Colonic mucosa (tissue), 4 donors: ENCODE measurements around the gene ACKR4. TPM values are rescaled to one million over a fixed set of nuclear protein-coding genes. Genes with fewer than 3 reads are reported as not detected.

Experiments used
- DNase-seq: peaks from one replicate; pipeline ENCODE4 v3.0.0-alpha.2; 2020
- H3K27ac ChIP-seq: fragments of 200-600 bp; one replicate; pipeline ENCODE4 v1.8.0; 2021
- H3K27me3 ChIP-seq: fragments of 200-600 bp; one replicate; pipeline ENCODE4 v1.8.0; 2021
- H3K36me3 ChIP-seq: fragments of 200-600 bp; one replicate; pipeline ENCODE4 v1.8.0; 2021
- H3K4me1 ChIP-seq: fragments of 200-600 bp; one replicate; pipeline ENCODE4 v1.8.0; 2021; ENCODE audit warnings: mild to moderate bottlenecking
- H3K4me3 ChIP-seq: fragments of 200-600 bp; one replicate; pipeline ENCODE4 v1.8.0; 2021
- H3K9ac ChIP-seq, 2 donors: one replicate each; pipeline ENCODE4 v1.7.0; 2013; ENCODE audit warnings: control low read depth in 2 of 2, low read depth in 2 of 2, low read length in 2 of 2
- H3K9me3 ChIP-seq: fragments of 200-600 bp; one replicate; pipeline ENCODE4 v1.8.0; 2021
- CTCF ChIP-seq: fragments of 200-600 bp; IDR thresholded peaks from one replicate; pipeline ENCODE4 v1.8.0; 2022; ENCODE audit warnings: antibody characterized with exemption, mild to moderate bottlenecking
- intact Hi-C: fragments of 100-400 bp; cut with DNase I; formaldehyde crosslinking; loops from one replicate; pipeline ENCODE4 v1.14.1; 2022
- total RNA-seq, 2 donors: library from RNA; stranded (reverse); fragmentation: NEBNext Ultra II Directional in 1 of 2; extraction: Animal tissue kit (Norgen Biotek cat#: 25700) in 1 of 2; gene quantifications; one replicate each; pipeline ENCODE4 v1.2.1, GENCODE V29; 2021
- donor health status: healthy.
- donor health status: DM: no; HTN: no; CAD: no.
- donor health status: DM: no; HTN: no; CAD: no.

Gene ACKR4
- total RNA-seq, 2 donors from 2014 or later: 0.90 TPM; not detected in 1

GRCh38 chr3:132642539-132642847, 45.4 kb downstream of the ACKR4 start:
- H3K27ac ChIP-seq: no peak overlapping the region
- H3K9me3 ChIP-seq: no peaks in the 10 kb centered on the region
- no peak overlapping the region for H3K9ac ChIP-seq
- no peaks in the 10 kb centered on the region for H3K4me1 ChIP-seq
- intact Hi-C loops: loop anchor here (10.0 kb wide), 1 partner anchor 288 kb away; no protein-coding TSS in a partner anchor
- no peaks in the 10 kb centered on the region for H3K36me3 ChIP-seq
- H3K4me3 ChIP-seq: no peak overlapping the region
- DNase-seq: no peak
- H3K27me3 ChIP-seq: no peaks in the 10 kb centered on the region
- TF ChIP-seq CTCF: no peak

- no peak for TF ChIP-seq CTCF
- Histone ChIP-seq H3K4me3 (no peak overlapping the region), H3K9me3 (no peaks in the 10 kb centered on the region), H3K27ac (no peak overlapping the region), H3K27me3 (no peaks in the 10 kb centered on the region), H3K9ac (no peak overlapping the region), H3K36me3 (no peaks in the 10 kb centered on the region), H3K4me1 (no peaks in the 10 kb centered on the region)
- intact Hi-C loops: loop anchor here (10.0 kb wide), 1 partner anchor 289 kb away; no protein-coding TSS in a partner anchor
- DNase-seq: no peak
Measured at GRCh38 chr3:132643366-132643765, 46.3 kb downstream of the ACKR4 start.

GRCh38 chr3:132645058-132645457, 48.0 kb downstream of the ACKR4 start:
- Histone ChIP-seq H3K27me3 (no peaks in the 10 kb centered on the region), H3K27ac (no peak overlapping the region), H3K9ac (no peak overlapping the region), H3K4me1 (no peaks in the 10 kb centered on the region), H3K36me3 (no peaks in the 10 kb centered on the region), H3K4me3 (no peak overlapping the region), H3K9me3 (no peaks in the 10 kb centered on the region)
- no peak for DNase-seq
- no peak for TF ChIP-seq CTCF
- intact Hi-C loops: loop anchor here (10.0 kb wide), 1 partner anchor 290 kb away; no protein-coding TSS in a partner anchor

GRCh38 chr3:132650153-132650552, 53.1 kb downstream of the ACKR4 start:
- intact Hi-C loops: loop anchor here (10.0 kb wide), 1 partner anchor 395 kb away; no protein-coding TSS in a partner anchor
- no peak overlapping the region for H3K9ac ChIP-seq

More at GRCh38 chr3:132650153-132650552, 53.1 kb downstream of the ACKR4 start:
- no peak for DNase-seq
- Histone ChIP-seq H3K9me3 (no peaks in the 10 kb centered on the region), H3K36me3 (no peaks in the 10 kb centered on the region), H3K27me3 (no peaks in the 10 kb centered on the region), H3K27ac (no peak overlapping the region), H3K4me1 (no peaks in the 10 kb centered on the region), H3K4me3 (no peak overlapping the region)
- no peak for TF ChIP-seq CTCF

Other genes with a start within 250 kb of the ACKR4 start
- 10 to 100 TPM; 41.3 to 51.3 TPM for gene DNAJC13, start 179.8 kb upstream of the ACKR4 start, total RNA-seq
- gene ACAD11, start 62.5 kb downstream of the ACKR4 start, total RNA-seq: 1 to 10 TPM; 7.2 to 8.9 TPM
- gene UBA5, start 63.1 kb downstream of the ACKR4 start, total RNA-seq: 10 to 100 TPM; 32.2 to 32.5 TPM
- gene NPHP3, start 125.1 kb downstream of the ACKR4 start, total RNA-seq: 10 to 100 TPM; 10.7 to 16.4 TPM